Measurements from ENCODE around the gene CIAO3.

Gene CIAO3

GRCh38 chr16:687499-687898 is 53.3 kb downstream of the CIAO3 start:
- DNase-seq = no peak

- no peak for DNase-seq
Observed at GRCh38 chr16:686459-687260, 54.1 kb downstream of the CIAO3 start.

- DNase-seq = no peak
Observed at GRCh38 chr16:685967-686366, 54.8 kb downstream of the CIAO3 start.

- no peak for DNase-seq
Observed at GRCh38 chr16:684961-685696, 55.7 kb downstream of the CIAO3 start.

- peak; percentile 95 to 97 for DNase-seq
Observed at GRCh38 chr16:684071-684794, 56.6 kb downstream of the CIAO3 start, which contains the start of gene JMJD8. JMJD8 (minus strand) TSS chr16:684334; CDS start chr16:684319, 15 bp downstream.

- DNase-seq = no peak
Observed at GRCh38 chr16:683396-684070, 57.3 kb downstream of the CIAO3 start.

GRCh38 chr16:682493-683395 is 58.1 kb downstream of the CIAO3 start:
- no peak for DNase-seq

GRCh38 chr16:681746-682427 is 58.9 kb downstream of the CIAO3 start:
- DNase-seq = no peak

GRCh38 chr16:680967-681745 is 59.6 kb downstream of the CIAO3 start:
- DNase-seq = no peak

- DNase-seq = no peak
Observed at GRCh38 chr16:680625-680945, 60.2 kb downstream of the CIAO3 start.

GRCh38 chr16:679814-680624 is 60.8 kb downstream of the CIAO3 start, which contains the start of gene STUB1:
STUB1 (plus strand) TSS chr16:680410; CDS start chr16:680526, 116 bp downstream.
- DNase-seq = peak; percentile 77 to 87

Measured in stimulated activated CD4-positive, alpha-beta T cell treated with anti-CD3 and anti-CD28 coated beads, Interleukin-2, amount 100 ng/mL, for 48 hours (primary cell).